ENCODE results near the gene ARG2. TPM values are rescaled to one million over a fixed set of nuclear protein-coding genes. Genes with fewer than 3 reads are reported as not detected.
A peak's percentile ranks its signal among the peaks of the same experiment; 100 is the strongest.

ARG2 gene
- total and polyA plus RNA-seq, 9 of the 15 experiments (the other 6 are each of a cell fraction or from before 2014, with no cell fraction given) = 6.2 to 75.0 (median 17.8) TPM

GRCh38 chr14:67619446-67620216, at the start of gene ARG2 (continued):
- TF ChIP-seq DPF2 (IDR thresholded peaks at IDR 0.05) (peak; percentile 30; the same call in 1 of the 2 replicates), ILK (tag; IDR thresholded peaks at IDR 0.05; ENCODE audit: borderline replicate concordance, low read depth) (no peak), THRA (IDR thresholded peaks at IDR 0.05) (no peak), POLR2G (IDR thresholded peaks at IDR 0.05; ENCODE audit: low read depth, low read length) (peak; percentile 94), DMBX1 (CRISPR knock-in tag; IDR thresholded peaks at IDR 0.05; ENCODE audit: borderline replicate concordance) (no peak), LCOR (CRISPR knock-in tag; IDR thresholded peaks at IDR 0.05) (no peak), RFX7 (CRISPR knock-in tag; IDR thresholded peaks at IDR 0.05) (no peak), ZFP36 (IDR thresholded peaks at IDR 0.05; ENCODE audit: low read depth, low read length, partially characterized antibody) (no peak), SMAD3 (CRISPR knock-in tag; conservative IDR thresholded peaks at IDR 0.05) (no peak), KHSRP (IDR thresholded peaks at IDR 0.05) (peak; percentile 92), ZNF764 (CRISPR knock-in tag; IDR thresholded peaks at IDR 0.05; ENCODE audit: low read depth) (no peak), ZBTB11 (CRISPR knock-in tag; IDR thresholded peaks at IDR 0.05) (no peak), ZSCAN32 (CRISPR knock-in tag; IDR thresholded peaks at IDR 0.05) (no peak), KDM2B (CRISPR knock-in tag; IDR thresholded peaks at IDR 0.05) (no peak)
- TF ChIP-seq, protein P1, sequence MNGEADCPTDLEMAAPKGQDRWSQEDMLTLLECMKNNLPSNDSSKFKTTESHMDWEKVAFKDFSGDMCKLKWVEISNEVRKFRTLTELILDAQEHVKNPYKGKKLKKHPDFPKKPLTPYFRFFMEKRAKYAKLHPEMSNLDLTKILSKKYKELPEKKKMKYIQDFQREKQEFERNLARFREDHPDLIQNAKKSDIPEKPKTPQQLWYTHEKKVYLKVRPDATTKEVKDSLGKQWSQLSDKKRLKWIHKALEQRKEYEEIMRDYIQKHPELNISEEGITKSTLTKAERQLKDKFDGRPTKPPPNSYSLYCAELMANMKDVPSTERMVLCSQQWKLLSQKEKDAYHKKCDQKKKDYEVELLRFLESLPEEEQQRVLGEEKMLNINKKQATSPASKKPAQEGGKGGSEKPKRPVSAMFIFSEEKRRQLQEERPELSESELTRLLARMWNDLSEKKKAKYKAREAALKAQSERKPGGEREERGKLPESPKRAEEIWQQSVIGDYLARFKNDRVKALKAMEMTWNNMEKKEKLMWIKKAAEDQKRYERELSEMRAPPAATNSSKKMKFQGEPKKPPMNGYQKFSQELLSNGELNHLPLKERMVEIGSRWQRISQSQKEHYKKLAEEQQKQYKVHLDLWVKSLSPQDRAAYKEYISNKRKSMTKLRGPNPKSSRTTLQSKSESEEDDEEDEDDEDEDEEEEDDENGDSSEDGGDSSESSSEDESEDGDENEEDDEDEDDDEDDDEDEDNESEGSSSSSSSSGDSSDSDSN (IDR thresholded peaks at IDR 0.05; ENCODE audit: borderline replicate concordance in 1 of 2, low read depth in 2 of 2, low read length in 2 of 2) = 0 out of 4 replicates have a peak, but pooled peaks of 1 of the 2 experiments have one; percentile 44
- TF ChIP-seq, protein P2, sequence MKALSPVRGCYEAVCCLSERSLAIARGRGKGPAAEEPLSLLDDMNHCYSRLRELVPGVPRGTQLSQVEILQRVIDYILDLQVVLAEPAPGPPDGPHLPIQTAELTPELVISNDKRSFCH (CRISPR knock-in tag; IDR thresholded peaks at IDR 0.05) = no peak
- TF ChIP-seq, protein P2 (tag; IDR thresholded peaks at IDR 0.05) = no peak
- TF ChIP-seq, protein P3, sequence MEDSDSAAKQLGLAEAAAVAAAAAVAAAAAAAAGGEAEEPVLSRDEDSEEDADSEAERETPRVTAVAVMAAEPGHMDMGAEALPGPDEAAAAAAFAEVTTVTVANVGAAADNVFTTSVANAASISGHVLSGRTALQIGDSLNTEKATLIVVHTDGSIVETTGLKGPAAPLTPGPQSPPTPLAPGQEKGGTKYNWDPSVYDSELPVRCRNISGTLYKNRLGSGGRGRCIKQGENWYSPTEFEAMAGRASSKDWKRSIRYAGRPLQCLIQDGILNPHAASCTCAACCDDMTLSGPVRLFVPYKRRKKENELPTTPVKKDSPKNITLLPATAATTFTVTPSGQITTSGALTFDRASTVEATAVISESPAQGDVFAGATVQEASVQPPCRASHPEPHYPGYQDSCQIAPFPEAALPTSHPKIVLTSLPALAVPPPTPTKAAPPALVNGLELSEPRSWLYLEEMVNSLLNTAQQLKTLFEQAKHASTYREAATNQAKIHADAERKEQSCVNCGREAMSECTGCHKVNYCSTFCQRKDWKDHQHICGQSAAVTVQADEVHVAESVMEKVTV (CRISPR knock-in tag; IDR thresholded peaks at IDR 0.05) = no peak
